Measurements from ENCODE around the gene PHLPP1.

The PHLPP1 gene

DNA sequence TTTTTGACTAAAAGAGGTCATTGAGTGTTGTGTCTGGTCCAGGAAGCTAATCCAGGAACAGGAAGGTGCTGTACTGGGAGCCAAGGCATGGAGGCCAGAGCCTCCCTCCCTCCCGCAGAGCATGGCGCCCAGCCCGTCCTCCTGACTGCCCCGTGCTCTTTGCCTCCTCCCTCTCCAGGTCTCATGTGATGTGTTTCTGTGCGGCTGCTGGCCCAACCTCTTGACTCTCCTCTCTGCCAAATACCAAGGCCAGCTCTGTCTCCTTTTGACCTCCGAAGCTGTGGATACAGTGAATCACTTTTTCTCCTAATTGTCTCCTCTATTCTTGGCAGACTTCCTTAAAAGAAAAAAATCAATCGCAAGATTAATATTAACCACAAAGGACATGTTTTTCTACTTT is 284.1 kb downstream of the PHLPP1 start:
- TF ChIP-seq EZH2phosphoT487 (IDR thresholded peaks at IDR 0.05; ENCODE audit: borderline replicate concordance) = no peak
- TF ChIP-seq, protein P1, sequence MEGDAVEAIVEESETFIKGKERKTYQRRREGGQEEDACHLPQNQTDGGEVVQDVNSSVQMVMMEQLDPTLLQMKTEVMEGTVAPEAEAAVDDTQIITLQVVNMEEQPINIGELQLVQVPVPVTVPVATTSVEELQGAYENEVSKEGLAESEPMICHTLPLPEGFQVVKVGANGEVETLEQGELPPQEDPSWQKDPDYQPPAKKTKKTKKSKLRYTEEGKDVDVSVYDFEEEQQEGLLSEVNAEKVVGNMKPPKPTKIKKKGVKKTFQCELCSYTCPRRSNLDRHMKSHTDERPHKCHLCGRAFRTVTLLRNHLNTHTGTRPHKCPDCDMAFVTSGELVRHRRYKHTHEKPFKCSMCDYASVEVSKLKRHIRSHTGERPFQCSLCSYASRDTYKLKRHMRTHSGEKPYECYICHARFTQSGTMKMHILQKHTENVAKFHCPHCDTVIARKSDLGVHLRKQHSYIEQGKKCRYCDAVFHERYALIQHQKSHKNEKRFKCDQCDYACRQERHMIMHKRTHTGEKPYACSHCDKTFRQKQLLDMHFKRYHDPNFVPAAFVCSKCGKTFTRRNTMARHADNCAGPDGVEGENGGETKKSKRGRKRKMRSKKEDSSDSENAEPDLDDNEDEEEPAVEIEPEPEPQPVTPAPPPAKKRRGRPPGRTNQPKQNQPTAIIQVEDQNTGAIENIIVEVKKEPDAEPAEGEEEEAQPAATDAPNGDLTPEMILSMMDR (conservative IDR thresholded peaks at IDR 0.05; ENCODE audit: low read length) = no peak
- no peaks in the 10 kb centered on the region for H3K4me1 ChIP-seq (ENCODE audit: insufficient read depth, low read length, poor library complexity, severe bottlenecking)
- no peak overlapping the region for H3K4me2 ChIP-seq (ENCODE audit: low read depth, low read length, poor library complexity, severe bottlenecking)

DNA sequence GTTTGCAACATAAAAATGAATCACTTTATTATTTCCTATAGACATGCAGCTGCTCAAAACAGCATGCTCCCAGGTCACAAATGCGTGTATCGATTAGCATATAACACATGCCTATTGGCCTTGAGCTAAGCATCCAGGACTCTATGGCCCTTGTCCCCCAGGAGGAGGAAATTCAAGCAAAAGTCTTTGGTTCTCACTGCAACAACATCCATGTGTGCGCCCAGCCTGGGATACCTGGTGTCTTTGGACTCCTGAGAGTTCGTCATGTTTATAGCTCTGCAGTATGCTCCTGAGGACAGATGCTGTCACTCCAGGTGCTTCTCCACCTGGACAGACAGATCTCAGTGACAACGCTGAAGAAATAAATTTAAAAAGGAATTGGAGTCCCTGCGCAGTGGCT is 284.6 kb downstream of the PHLPP1 start:
- H3K4me2 ChIP-seq (ENCODE audit: low read depth, low read length, poor library complexity, severe bottlenecking) = no peak overlapping the region
- no peaks in the 10 kb centered on the region for H4K20me1 ChIP-seq (ENCODE audit: insufficient read depth, low read length, poor library complexity, severe bottlenecking)
- H3K36me3 ChIP-seq (ENCODE audit: insufficient read depth, low read length) = no peaks in the 10 kb centered on the region
- H3K9ac ChIP-seq (ENCODE audit: low read depth, low read length, poor library complexity, severe bottlenecking) = no peak overlapping the region
- no peak for TF ChIP-seq EZH2phosphoT487 (IDR thresholded peaks at IDR 0.05; ENCODE audit: borderline replicate concordance)
- TF ChIP-seq, protein P1 (conservative IDR thresholded peaks at IDR 0.05; ENCODE audit: low read length) = no peak
- H3K79me2 ChIP-seq (ENCODE audit: insufficient read depth, low read length) = no peaks in the 10 kb centered on the region
- no peaks in the 10 kb centered on the region for H3K27me3 ChIP-seq (ENCODE audit: insufficient read depth, low read length, poor library complexity, severe bottlenecking)
- H3K9me3 ChIP-seq (ENCODE audit: insufficient read depth, low read depth, low read length) = no peaks in the 10 kb centered on the region
- H3K4me3 ChIP-seq (ENCODE audit: low read length, poor library complexity, severe bottlenecking) = no peak overlapping the region
- H2AFZ ChIP-seq (ENCODE audit: low read length) = no peak overlapping the region
- H3K4me1 ChIP-seq (ENCODE audit: insufficient read depth, low read length, poor library complexity, severe bottlenecking) = no peaks in the 10 kb centered on the region
- H3F3A ChIP-seq (ENCODE audit: low read depth) = no peaks in the 10 kb centered on the region
- no peaks in the 10 kb centered on the region for H3K9me2 ChIP-seq (replicated peaks; ENCODE audit: low read depth, low read length)

More for the DNA sequence above, 284.1 kb downstream of the PHLPP1 start:
- Histone ChIP-seq H3K9ac (ENCODE audit: low read depth, low read length, poor library complexity, severe bottlenecking) (no peak overlapping the region), H3K36me3 (ENCODE audit: insufficient read depth, low read length) (no peaks in the 10 kb centered on the region), H3K9me3 (ENCODE audit: insufficient read depth, low read depth, low read length) (no peaks in the 10 kb centered on the region), H3F3A (ENCODE audit: low read depth) (no peaks in the 10 kb centered on the region), H2AFZ (ENCODE audit: low read length) (no peak overlapping the region), H4K20me1 (ENCODE audit: insufficient read depth, low read length, poor library complexity, severe bottlenecking) (no peaks in the 10 kb centered on the region), H3K4me3 (ENCODE audit: low read length, poor library complexity, severe bottlenecking) (no peak overlapping the region), H3K27me3 (ENCODE audit: insufficient read depth, low read length, poor library complexity, severe bottlenecking) (no peaks in the 10 kb centered on the region), H3K9me2 (replicated peaks; ENCODE audit: low read depth, low read length) (no peaks in the 10 kb centered on the region), H3K79me2 (ENCODE audit: insufficient read depth, low read length) (no peaks in the 10 kb centered on the region)

DNA sequence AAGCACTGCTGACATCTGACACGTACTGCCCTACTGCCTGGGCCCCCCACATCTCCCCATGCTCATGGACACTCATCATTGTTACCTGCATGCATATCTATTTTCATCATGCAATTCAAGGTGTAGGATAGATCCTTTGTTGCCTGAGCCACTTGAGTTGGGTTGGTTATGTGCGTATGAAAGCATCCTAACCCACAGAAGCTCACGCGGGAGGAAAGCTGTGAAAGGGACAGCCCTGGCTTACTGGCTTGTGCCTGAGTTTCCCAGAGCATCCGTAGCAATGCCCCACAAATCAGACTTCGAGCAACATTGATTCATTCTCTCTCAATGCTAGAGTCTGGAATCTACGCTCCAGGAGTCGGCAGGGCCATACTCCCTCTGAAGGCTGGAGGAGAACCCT is 285.5 kb downstream of the PHLPP1 start:
- Histone ChIP-seq H3K79me2 (ENCODE audit: insufficient read depth, low read length) (no peaks in the 10 kb centered on the region), H3K4me3 (ENCODE audit: low read length, poor library complexity, severe bottlenecking) (no peak overlapping the region), H2AFZ (ENCODE audit: low read length) (no peak overlapping the region), H3K4me2 (ENCODE audit: low read depth, low read length, poor library complexity, severe bottlenecking) (no peak overlapping the region), H3K9me2 (replicated peaks; ENCODE audit: low read depth, low read length) (no peaks in the 10 kb centered on the region), H3K4me1 (ENCODE audit: insufficient read depth, low read length, poor library complexity, severe bottlenecking) (no peaks in the 10 kb centered on the region), H3K9ac (ENCODE audit: low read depth, low read length, poor library complexity, severe bottlenecking) (no peak overlapping the region), H3F3A (ENCODE audit: low read depth) (no peaks in the 10 kb centered on the region), H3K36me3 (ENCODE audit: insufficient read depth, low read length) (no peaks in the 10 kb centered on the region), H3K27me3 (ENCODE audit: insufficient read depth, low read length, poor library complexity, severe bottlenecking) (no peaks in the 10 kb centered on the region), H3K9me3 (ENCODE audit: insufficient read depth, low read depth, low read length) (no peaks in the 10 kb centered on the region), H4K20me1 (ENCODE audit: insufficient read depth, low read length, poor library complexity, severe bottlenecking) (no peaks in the 10 kb centered on the region)
- TF ChIP-seq, protein P1 (conservative IDR thresholded peaks at IDR 0.05; ENCODE audit: low read length) = no peak
- TF ChIP-seq EZH2phosphoT487 (IDR thresholded peaks at IDR 0.05; ENCODE audit: borderline replicate concordance) = no peak
